Endothelial cell of umbilical vein (primary cell): ENCODE results near the gene CNGA4. TPM values are rescaled to one million over a fixed set of nuclear protein-coding genes. Genes with fewer than 3 reads are reported as not detected.

Experiments used
- BruUV-seq: library from RNA; stranded (reverse); fragments of 400-500 nt; replicated peaks from 2 replicates; lab custom pipeline; 2021; lab: Mats Ljungman, UMichigan
- CTCF ChIA-PET: fragments of 300-600, 350-600 bp; sonication (Branson Sonifier 250); formaldehyde crosslinking; loops from one replicate; lab custom pipeline; 2021; ENCODE audit warnings: antibody characterized with exemption, inconsistent platforms; lab: Charles Lee
- POLR2A ChIA-PET: fragments of 300-600, 350-600 bp; sonication (Branson Sonifier 250); formaldehyde crosslinking; loops from one replicate; lab custom pipeline; 2021; ENCODE audit warnings: antibody characterized with exemption, inconsistent platforms; lab: Charles Lee
- DNase-seq: peaks from one replicate; pipeline ENCODE4 v3.0.0-alpha.2; 2011; ENCODE audit warnings: low read depth, low spot score
- FAIRE-seq: peaks from 2 replicates; lab custom pipeline; 2011; peaks lifted over from hg19 to GRCh38; lab: Jason Lieb, UNC
- H2AFZ ChIP-seq: 2 replicates; pipeline ENCODE4 v1.6.0; 2012; ENCODE audit warnings: low read depth, low read length, control low read depth, inconsistent platforms
- H3K27ac ChIP-seq: 2 replicates; pipeline ENCODE4 v1.5.1; 2011; ENCODE audit warnings: low read depth, mild to moderate bottlenecking, control low read depth, low read length, moderate library complexity; ENCODE audit not compliant: insufficient read depth
- H3K27me3 ChIP-seq, 2 experiments: 2 replicates each; pipeline versions ENCODE4 v1.6.0 to v1.6.1; 2011; ENCODE audit warnings: low read length in 2 of 2, mixed read lengths in 1 of 2; ENCODE audit not compliant: control insufficient read depth in 2 of 2, insufficient read depth in 2 of 2
- H3K36me3 ChIP-seq, 2 experiments: 2 replicates in 1 of 2; 3 replicates in 1 of 2; pipeline ENCODE4 v1.5.1; 2011; ENCODE audit warnings: low read length in 2 of 2, mild to moderate bottlenecking in 1 of 2, moderate library complexity in 1 of 2; ENCODE audit not compliant: control insufficient read depth in 2 of 2, insufficient read depth in 2 of 2; ENCODE audit errors: extremely low read depth in 1 of 2
- H3K4me1 ChIP-seq: 3 replicates; pipeline ENCODE4 v1.5.1; 2011; ENCODE audit warnings: mild to moderate bottlenecking, low read length; ENCODE audit not compliant: control insufficient read depth, insufficient read depth; ENCODE audit errors: extremely low read depth
- H3K4me2 ChIP-seq: 2 replicates; pipeline ENCODE4 v1.6.1; 2011; ENCODE audit warnings: low read length, control low read depth, mixed read lengths; ENCODE audit not compliant: insufficient read depth
- H3K4me3 ChIP-seq, 3 experiments: fragments of 200-600 bp in 1 of 3; sonication (generic), shearing (Covaris generic) in 1 of 3; replicated peaks in 1 of 3; 2 replicates each; pipeline ENCODE4 v1.5.1; 2011 to 2016; ENCODE audit warnings: control low read depth in 3 of 3, low read length in 3 of 3, mild to moderate bottlenecking in 2 of 3, inconsistent platforms in 1 of 3, low read depth in 1 of 3, moderate library complexity in 1 of 3; ENCODE audit not compliant: insufficient read depth in 1 of 3
- H3K79me2 ChIP-seq: 2 replicates; pipeline ENCODE4 v1.6.0; 2012; ENCODE audit warnings: low read length, inconsistent platforms; ENCODE audit not compliant: control insufficient read depth, insufficient read depth
- H3K9ac ChIP-seq: replicated peaks from 2 replicates; pipeline ENCODE3; 2011; ENCODE audit warnings: low read length, control low read depth; ENCODE audit not compliant: insufficient read depth; ENCODE audit errors: extremely low read depth
- H3K9me1 ChIP-seq: replicated peaks from 3 replicates; pipeline ENCODE4 v1.6.0; 2011; ENCODE audit warnings: mild to moderate bottlenecking, low read length; ENCODE audit not compliant: control insufficient read depth, insufficient read depth; ENCODE audit errors: extremely low read depth
- H3K9me3 ChIP-seq: replicated peaks from 2 replicates; pipeline ENCODE4 v1.5.1; 2012; ENCODE audit warnings: low read length, inconsistent platforms; ENCODE audit not compliant: control insufficient read depth, insufficient read depth
- H4K20me1 ChIP-seq: replicated peaks from 2 replicates; pipeline ENCODE3; 2011; ENCODE audit warnings: mild to moderate bottlenecking, low read length; ENCODE audit not compliant: control insufficient read depth, insufficient read depth; ENCODE audit errors: extremely low read depth
- EZH2 ChIP-seq: IDR thresholded peaks from 2 replicates; pipeline ENCODE4 v1.6.1; 2012; ENCODE audit warnings: borderline replicate concordance, low read depth, mild to moderate bottlenecking, moderate library complexity, low read length, inconsistent platforms; ENCODE audit not compliant: severe bottlenecking
- FOS ChIP-seq: IDR thresholded peaks from 2 replicates; pipeline ENCODE4 v1.6.1; 2011; ENCODE audit warnings: mild to moderate bottlenecking, low read length, moderate library complexity, borderline replicate concordance; ENCODE audit not compliant: insufficient read depth
- GATA2 ChIP-seq: IDR thresholded peaks from 2 replicates; pipeline ENCODE4 v1.7.0; 2011; ENCODE audit warnings: low read depth, mild to moderate bottlenecking, moderate library complexity, mixed read lengths, low read length; ENCODE audit not compliant: insufficient read length, insufficient read depth
- JUN ChIP-seq: IDR thresholded peaks from 2 replicates; pipeline ENCODE4 v1.6.1; 2011; ENCODE audit warnings: borderline replicate concordance, low read depth; ENCODE audit not compliant: insufficient read length, insufficient read depth
- MAX ChIP-seq: IDR thresholded peaks from 2 replicates; pipeline ENCODE4 v1.6.1; 2011; ENCODE audit not compliant: insufficient read depth, insufficient read length
- MYC ChIP-seq: IDR thresholded peaks from one replicate; pipeline ENCODE4 v1.6.1; 2011; ENCODE audit warnings: mild to moderate bottlenecking, low read depth, low read length
- POLR2AphosphoS5 ChIP-seq: IDR thresholded peaks from 2 replicates; pipeline ENCODE4 v1.6.1; 2012; ENCODE audit warnings: low read depth, mild to moderate bottlenecking, control low read depth, low read length, moderate library complexity; ENCODE audit not compliant: insufficient read depth
- dilution Hi-C: fragments of 300-500 bp; cut with MboI; formaldehyde crosslinking; loops from one replicate; pipeline ENCODE4 v1.15.0; 2019; ENCODE audit warnings: low sequenced_read_pairs; ENCODE audit not compliant: extremely low pct_ligation_motif_present
- intact Hi-C: fragments of 100-400 bp; cut with micrococcal nuclease; formaldehyde crosslinking; loops from one replicate; pipeline ENCODE4 v1.10.0; 2022
- polyA plus RNA-seq, 4 experiments: library from polyadenylated mRNA; depleted of rRNA in 3 of 4; stranded (reverse) in 3 of 4; unstranded in 1 of 4; fragments of >200 nt; gene quantifications; 2 replicates each; pipeline versions ENCODE4 v1.2.1 to v1.2.3, GENCODE V29; 2011 to 2012; ENCODE audit warnings: missing spikeins in 1 of 4
- total RNA-seq: library from RNA; stranded (reverse); gene quantifications from 2 replicates; pipeline ENCODE4 v1.2.3, GENCODE V29; 2021

The CNGA4 gene
- total and polyA plus RNA-seq, 2 donors (not counting 3 experiments of a cell fraction or from before 2014, with no cell fraction given): 0.11 TPM; not detected in 1

- peaks cover 6% of the 10 kb centered on the region for H3K4me1 ChIP-seq
- dilution Hi-C loops (no loop called here), intact Hi-C loops (loop anchor here (1.0 to 10.0 kb wide), 7 partner anchors 15 to 1630 kb away; partner anchors contain the start of genes TRIM3, TRIM6 and TRIM68)
- POLR2A ChIA-PET: no interaction called here
- H3K4me2 ChIP-seq: peak within 1 kb of the TSS; percentile 90
- H3K9me1 ChIP-seq: no peaks in the 10 kb centered on the region
- peaks cover 3 to 6% of the 10 kb centered on the region in 2 experiments for H3K27me3 ChIP-seq
- H3K9ac ChIP-seq: peak within 1 kb of the TSS; percentile 68
- H2AFZ ChIP-seq: peak within 1 kb of the TSS; percentile 99
- no peaks in the 10 kb centered on the region for H4K20me1 ChIP-seq
- H3K79me2 ChIP-seq: peaks cover 28% of the 10 kb centered on the region
- no peaks in the 10 kb centered on the region for H3K9me3 ChIP-seq
- CTCF ChIA-PET: interaction anchor here (0.8 to 4.3 kb wide), 8 partner anchors 9 to 144 kb away, joined by 3 to 40 read pairs (median 4); partner anchors contain the start of gene CCKBR
- DNase-seq: peak; percentile 100
- BruUV-seq: no TSS peak
- H3K36me3 ChIP-seq: no peaks in the 10 kb centered on the region
- FAIRE-seq: peak; percentile 99
- H3K27ac ChIP-seq: peak within 1 kb of the TSS; percentile 10
- TF ChIP-seq JUN (no peak), EZH2 (no peak), MYC (no peak), POLR2AphosphoS5 (peak; percentile 49), GATA2 (no peak)
- H3K4me3 ChIP-seq: peak within 1 kb of the TSS; percentile 69 to 90 (median 78)
These were observed 4.3 kb upstream of the CNGA4 start, which contains the start of gene FHIP1B for GRCh38 chr11:6234387-6235107. FHIP1B (minus strand) TSS chr11:6234636; CDS start chr11:6224516, 10,120 bp downstream.

- Histone ChIP-seq H3K27ac (no peak overlapping the region), H3K4me1 (peaks cover 6% of the 10 kb centered on the region), H3K4me2 (no peak overlapping the region), H3K79me2 (peaks cover 13% of the 10 kb centered on the region), H3K9ac (no peak overlapping the region), H4K20me1 (no peaks in the 10 kb centered on the region), H3K27me3 (peaks cover 3 to 8% of the 10 kb centered on the region in 2 experiments), H3K9me3 (no peaks in the 10 kb centered on the region), H2AFZ (no peak overlapping the region), H3K4me3 (no peak overlapping the region), H3K36me3 (no peaks in the 10 kb centered on the region), H3K9me1 (no peaks in the 10 kb centered on the region)
- ChIA-PET POLR2A (no interaction called here), CTCF (interaction anchor here (1.0 to 4.3 kb wide), 7 partner anchors 10 to 126 kb away, joined by 3 to 40 read pairs (median 4); no protein-coding TSS in a partner anchor)
- TF ChIP-seq MAX (no peak), GATA2 (no peak), MYC (no peak), POLR2AphosphoS5 (no peak), FOS (no peak)
- dilution Hi-C loops: no loop called here
- no peak for FAIRE-seq
- no peak for DNase-seq
- intact Hi-C loops: loop anchor here (10.0 kb wide), 2 partner anchors 642 to 1632 kb away; partner anchors contain the start of genes TRIM6 and TRIM68
- BruUV-seq: no TSS peak
These were observed 1.6 kb upstream of the CNGA4 start for GRCh38 chr11:6237266-6237665.
